Neural cell (in vitro differentiated cells): ENCODE measurements around the gene PCTP. TPM values are rescaled to one million over a fixed set of nuclear protein-coding genes. Genes with fewer than 3 reads are reported as not detected.

Experiments used
- H2AFZ ChIP-seq: fragments of 200-600, 300-800 bp; sonication (generic), shearing (Covaris generic); 2 replicates; pipeline ENCODE4 v1.6.0; 2014; ENCODE audit warnings: low read depth, mild to moderate bottlenecking, antibody characterized with exemption, low read length, moderate library complexity
- H3F3A ChIP-seq: fragments of 200-600 bp; shearing (Covaris generic); 2 replicates; pipeline ENCODE4 v1.6.1; 2016; ENCODE audit warnings: mild to moderate bottlenecking, moderate library complexity, mixed read lengths, antibody characterized with exemption, low read length; ENCODE audit not compliant: insufficient read depth, poor library complexity, severe bottlenecking
- H3K27ac ChIP-seq: fragments of 200-600, 300-800 bp; sonication (generic), shearing (Covaris generic); 2 replicates; pipeline ENCODE4 v1.5.1; 2014; ENCODE audit warnings: mild to moderate bottlenecking, low read length, moderate library complexity
- H3K27me3 ChIP-seq: fragments of 300-800, 200-600 bp; sonication (generic), shearing (Covaris generic); 2 replicates; pipeline ENCODE4 v1.6.0; 2014; ENCODE audit warnings: mild to moderate bottlenecking, low read depth, low read length, moderate library complexity; ENCODE audit not compliant: insufficient read depth
- H3K36me3 ChIP-seq: fragments of 300-800, 200-600 bp; sonication (generic), shearing (Covaris generic); 2 replicates; pipeline ENCODE4 v1.5.1; 2014; ENCODE audit warnings: mild to moderate bottlenecking, antibody characterized with exemption, low read length, moderate library complexity; ENCODE audit not compliant: insufficient read depth
- H3K4me2 ChIP-seq: fragments of 300-800, 200-600 bp; sonication (generic), shearing (Covaris generic); 2 replicates; pipeline ENCODE4 v1.6.0; 2014; ENCODE audit warnings: mild to moderate bottlenecking, low read length
- H3K4me3 ChIP-seq: fragments of 300-800, 200-600 bp; sonication (generic), shearing (Covaris generic); 2 replicates; pipeline ENCODE4 v1.5.1; 2014; ENCODE audit warnings: mild to moderate bottlenecking, low read length, moderate library complexity
- H3K79me2 ChIP-seq: fragments of 200-600 bp; shearing (Covaris generic); replicated peaks from 2 replicates; pipeline ENCODE4 v1.6.0; 2014; ENCODE audit warnings: mild to moderate bottlenecking, low read length, moderate library complexity; ENCODE audit not compliant: insufficient read depth
- H3K9ac ChIP-seq: fragments of 300-800, 200-600 bp; sonication (generic), shearing (Covaris generic); 2 replicates; pipeline ENCODE4 v1.6.1; 2016; ENCODE audit warnings: mild to moderate bottlenecking, low read length, mixed read lengths
- H3K9me2 ChIP-seq: fragments of 200-600 bp; shearing (Covaris generic); 2 replicates; pipeline ENCODE4 v1.6.1; 2016; ENCODE audit warnings: mild to moderate bottlenecking, low read length, mixed read lengths; ENCODE audit not compliant: insufficient read depth
- H3K9me3 ChIP-seq: fragments of 200-600, 300-800 bp; sonication (generic), shearing (Covaris generic); 2 replicates; pipeline ENCODE4 v1.6.1; 2016; ENCODE audit warnings: mild to moderate bottlenecking, mixed run types, low read length, moderate library complexity, mixed read lengths
- H4K20me1 ChIP-seq: fragments of 200-600 bp; shearing (Covaris generic); 2 replicates; pipeline ENCODE4 v1.6.1; 2016; ENCODE audit warnings: mild to moderate bottlenecking, mixed run types; ENCODE audit not compliant: insufficient read depth
- CTCF ChIP-seq: fragments of 450-650 bp; IDR thresholded peaks from 2 replicates; pipeline ENCODE4 v1.5.1; 2014; ENCODE audit warnings: antibody characterized with exemption, mild to moderate bottlenecking, moderate library complexity; ENCODE audit not compliant: poor library complexity, severe bottlenecking
- EP300 ChIP-seq: fragments of 450-650 bp; conservative IDR thresholded peaks from 2 replicates; pipeline ENCODE4 v1.6.1; 2014; ENCODE audit warnings: antibody characterized with exemption, mild to moderate bottlenecking, moderate library complexity; ENCODE audit not compliant: poor library complexity, severe bottlenecking
- EZH2 ChIP-seq: fragments of 200-600, 300-800 bp; shearing (Covaris generic), sonication (generic); IDR thresholded peaks from 2 replicates; pipeline ENCODE4 v1.6.1; 2014; ENCODE audit warnings: antibody characterized with exemption, low read length, borderline replicate concordance, mild to moderate bottlenecking; ENCODE audit not compliant: insufficient read depth, poor library complexity, severe bottlenecking
- MXI1 ChIP-seq: fragments of 450-650 bp; conservative IDR thresholded peaks from 2 replicates; pipeline ENCODE4 v1.6.1; 2014; ENCODE audit warnings: antibody characterized with exemption, mild to moderate bottlenecking; ENCODE audit not compliant: poor library complexity, severe bottlenecking
- POLR2AphosphoS5 ChIP-seq: IDR thresholded peaks from 2 replicates; pipeline ENCODE4 v1.6.1; 2012
- RAD21 ChIP-seq: fragments of 450-650 bp; conservative IDR thresholded peaks from 2 replicates; pipeline ENCODE4 v1.6.1; 2014; ENCODE audit warnings: antibody characterized with exemption, mild to moderate bottlenecking, moderate library complexity
- SMC3 ChIP-seq: fragments of 450-650 bp; conservative IDR thresholded peaks from 2 replicates; pipeline ENCODE4 v1.6.1; 2014; ENCODE audit warnings: antibody characterized with exemption, mild to moderate bottlenecking, moderate library complexity; ENCODE audit not compliant: poor library complexity
- TAF1 ChIP-seq: IDR thresholded peaks from 2 replicates; pipeline ENCODE4 v1.6.1; 2012; ENCODE audit warnings: low read depth
- polyA plus RNA-seq: library from polyadenylated mRNA; depleted of rRNA; stranded (reverse); fragments of >200 nt; gene quantifications from 2 replicates; pipeline ENCODE4 v1.2.3, GENCODE V29; 2014
- TF ChIP-seq, protein P1 (sequence below): IDR thresholded peaks from 2 replicates; pipeline ENCODE4 v1.6.1; 2012; ENCODE audit warnings: borderline replicate concordance

The PCTP gene
- polyA plus RNA-seq, 1 donor from 2014 or later, result 3.9 TPM

DNA sequence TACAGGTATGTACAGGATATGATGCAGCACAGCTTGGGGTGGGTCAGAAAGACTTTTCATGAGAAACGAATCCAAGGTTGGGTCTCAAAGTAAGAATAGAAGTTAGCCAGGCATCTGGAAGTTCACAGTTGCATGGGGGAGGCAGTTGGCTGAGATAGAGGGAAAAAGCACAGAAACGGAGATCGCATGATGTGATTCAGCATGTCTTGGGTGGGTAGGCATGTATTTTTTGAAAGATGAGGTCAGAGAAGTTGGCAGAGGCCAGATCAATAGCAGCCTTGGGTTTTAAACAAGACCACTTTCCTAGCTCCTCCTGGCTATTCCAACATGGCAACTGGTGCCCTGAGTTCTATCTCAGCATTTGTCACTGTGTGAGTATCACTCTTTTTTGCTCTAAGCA lies 67.2 kb downstream of the PCTP start:
- no peaks in the 10 kb centered on the region for H3K79me2 ChIP-seq
- no peak overlapping the region for H3K9ac ChIP-seq
- no peaks in the 10 kb centered on the region for H3K9me2 ChIP-seq
- H3K36me3 ChIP-seq, result no peaks in the 10 kb centered on the region
- H4K20me1 ChIP-seq, result no peaks in the 10 kb centered on the region
- TF ChIP-seq EZH2 (no peak), RAD21 (no peak)
- H3K27ac ChIP-seq, result no peak overlapping the region
- H2AFZ ChIP-seq, result no peak overlapping the region
- no peaks in the 10 kb centered on the region for H3K9me3 ChIP-seq
- H3K4me3 ChIP-seq, result no peak overlapping the region
- H3K27me3 ChIP-seq, result no peaks in the 10 kb centered on the region
- H3K4me2 ChIP-seq, result no peak overlapping the region
- no peaks in the 10 kb centered on the region for H3F3A ChIP-seq

GRCh38 chr17:55818451-55819375 lies 67.9 kb downstream of the PCTP start:
- no peaks in the 10 kb centered on the region for H4K20me1 ChIP-seq
- H3K27ac ChIP-seq, result no peak overlapping the region
- no peaks in the 10 kb centered on the region for H3K36me3 ChIP-seq
- no peak overlapping the region for H3K4me3 ChIP-seq
- H3K79me2 ChIP-seq, result no peaks in the 10 kb centered on the region
- no peaks in the 10 kb centered on the region for H3K9me2 ChIP-seq
- H3K9ac ChIP-seq, result no peak overlapping the region
- no peak overlapping the region for H3K4me2 ChIP-seq
- no peaks in the 10 kb centered on the region for H3K9me3 ChIP-seq
- TF ChIP-seq SMC3 (no peak), MXI1 (no peak), CTCF (no peak), EZH2 (no peak), POLR2AphosphoS5 (no peak), EP300 (no peak), RAD21 (no peak), TAF1 (no peak)
- TF ChIP-seq, protein P1, sequence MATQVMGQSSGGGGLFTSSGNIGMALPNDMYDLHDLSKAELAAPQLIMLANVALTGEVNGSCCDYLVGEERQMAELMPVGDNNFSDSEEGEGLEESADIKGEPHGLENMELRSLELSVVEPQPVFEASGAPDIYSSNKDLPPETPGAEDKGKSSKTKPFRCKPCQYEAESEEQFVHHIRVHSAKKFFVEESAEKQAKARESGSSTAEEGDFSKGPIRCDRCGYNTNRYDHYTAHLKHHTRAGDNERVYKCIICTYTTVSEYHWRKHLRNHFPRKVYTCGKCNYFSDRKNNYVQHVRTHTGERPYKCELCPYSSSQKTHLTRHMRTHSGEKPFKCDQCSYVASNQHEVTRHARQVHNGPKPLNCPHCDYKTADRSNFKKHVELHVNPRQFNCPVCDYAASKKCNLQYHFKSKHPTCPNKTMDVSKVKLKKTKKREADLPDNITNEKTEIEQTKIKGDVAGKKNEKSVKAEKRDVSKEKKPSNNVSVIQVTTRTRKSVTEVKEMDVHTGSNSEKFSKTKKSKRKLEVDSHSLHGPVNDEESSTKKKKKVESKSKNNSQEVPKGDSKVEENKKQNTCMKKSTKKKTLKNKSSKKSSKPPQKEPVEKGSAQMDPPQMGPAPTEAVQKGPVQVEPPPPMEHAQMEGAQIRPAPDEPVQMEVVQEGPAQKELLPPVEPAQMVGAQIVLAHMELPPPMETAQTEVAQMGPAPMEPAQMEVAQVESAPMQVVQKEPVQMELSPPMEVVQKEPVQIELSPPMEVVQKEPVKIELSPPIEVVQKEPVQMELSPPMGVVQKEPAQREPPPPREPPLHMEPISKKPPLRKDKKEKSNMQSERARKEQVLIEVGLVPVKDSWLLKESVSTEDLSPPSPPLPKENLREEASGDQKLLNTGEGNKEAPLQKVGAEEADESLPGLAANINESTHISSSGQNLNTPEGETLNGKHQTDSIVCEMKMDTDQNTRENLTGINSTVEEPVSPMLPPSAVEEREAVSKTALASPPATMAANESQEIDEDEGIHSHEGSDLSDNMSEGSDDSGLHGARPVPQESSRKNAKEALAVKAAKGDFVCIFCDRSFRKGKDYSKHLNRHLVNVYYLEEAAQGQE, result no peak
- no peaks in the 10 kb centered on the region for H3K27me3 ChIP-seq
- H2AFZ ChIP-seq, result no peak overlapping the region
- no peaks in the 10 kb centered on the region for H3F3A ChIP-seq
